OCI-LY1 (cell line): ENCODE data around the gene GULP1.

ENCODE experiments used
- H2AFZ ChIP-seq: fragments of 200-600 bp; sonication (generic), shearing (Covaris generic); 2 replicates; pipeline ENCODE4 v1.6.0; 2014; ENCODE audit warnings: antibody characterized with exemption, mild to moderate bottlenecking, low read length
- H3F3A ChIP-seq: fragments of 200-600 bp; sonication (generic), shearing (Covaris generic); 2 replicates; pipeline ENCODE4 v1.6.0; 2014; ENCODE audit warnings: mild to moderate bottlenecking, antibody characterized with exemption, low read length, moderate library complexity; ENCODE audit not compliant: insufficient read depth
- H3K27ac ChIP-seq: fragments of 200-600 bp; sonication (generic); 2 replicates; pipeline ENCODE4 v1.5.1; 2014; ENCODE audit warnings: low read length, mixed run types, mild to moderate bottlenecking, low read depth; ENCODE audit not compliant: poor library complexity, severe bottlenecking
- H3K27me3 ChIP-seq: fragments of 200-600 bp; sonication (generic); 2 replicates; pipeline ENCODE4 v1.6.0; 2014; ENCODE audit warnings: antibody characterized with exemption, mild to moderate bottlenecking, low read length, moderate library complexity; ENCODE audit not compliant: insufficient read depth
- H3K36me3 ChIP-seq: fragments of 200-600 bp; sonication (generic); 2 replicates; pipeline ENCODE4 v1.6.1; 2014; ENCODE audit warnings: mild to moderate bottlenecking, antibody characterized with exemption, low read length, moderate library complexity, mixed read lengths; ENCODE audit not compliant: insufficient read depth
- H3K4me1 ChIP-seq: fragments of 200-600 bp; sonication (generic); 2 replicates; pipeline ENCODE4 v1.5.1; 2014; ENCODE audit warnings: mild to moderate bottlenecking, low read length, moderate library complexity; ENCODE audit not compliant: insufficient read depth, severe bottlenecking
- H3K4me2 ChIP-seq: fragments of 200-600 bp; sonication (generic), shearing (Covaris generic); 2 replicates; pipeline ENCODE4 v1.6.1; 2014; ENCODE audit warnings: low read length
- H3K4me3 ChIP-seq: fragments of 200-600 bp; sonication (generic); 2 replicates; pipeline ENCODE4 v1.5.1; 2014; ENCODE audit warnings: low read length, low read depth, mild to moderate bottlenecking, mixed read lengths; ENCODE audit not compliant: poor library complexity, severe bottlenecking
- H3K79me2 ChIP-seq: fragments of 200-600 bp; shearing (Covaris generic); 2 replicates; pipeline ENCODE4 v1.6.1; 2016; ENCODE audit warnings: mixed run types, low read length, mixed read lengths; ENCODE audit not compliant: insufficient read depth
- H3K9ac ChIP-seq: fragments of 200-600 bp; sonication (generic), shearing (Covaris generic); 2 replicates; pipeline ENCODE4 v1.6.1; 2014; ENCODE audit warnings: mild to moderate bottlenecking, low read length, mixed read lengths
- H3K9me2 ChIP-seq: fragments of 200-600 bp; sonication (generic), shearing (Covaris generic); 2 replicates; pipeline ENCODE4 v1.6.1; 2014; ENCODE audit warnings: low read depth, mild to moderate bottlenecking, low read length, mixed read lengths
- H3K9me3 ChIP-seq: fragments of 200-600 bp; shearing (Covaris generic); 2 replicates; pipeline ENCODE4 v1.6.1; 2014; ENCODE audit warnings: low read length, mixed read lengths
- H4K20me1 ChIP-seq: fragments of 200-600 bp; sonication (generic), shearing (Covaris generic); 2 replicates; pipeline ENCODE4 v1.6.0; 2016; ENCODE audit warnings: mild to moderate bottlenecking, low read length; ENCODE audit not compliant: insufficient read depth
- EZH2 ChIP-seq: fragments of 200-600 bp; sonication (generic), shearing (Covaris generic); IDR thresholded peaks from 2 replicates; pipeline ENCODE4 v1.8.0; 2017; ENCODE audit warnings: borderline replicate concordance, mixed run types, mild to moderate bottlenecking, antibody characterized with exemption, low read length, moderate library complexity, mixed read lengths
- TF ChIP-seq, protein P1 (sequence below): fragments of 200-600 bp; sonication (generic), shearing (Covaris generic); IDR thresholded peaks from 2 replicates; pipeline ENCODE4 v1.5.1; 2017; ENCODE audit warnings: mild to moderate bottlenecking, antibody characterized with exemption, low read length, moderate library complexity, mixed read lengths

Gene GULP1

DNA sequence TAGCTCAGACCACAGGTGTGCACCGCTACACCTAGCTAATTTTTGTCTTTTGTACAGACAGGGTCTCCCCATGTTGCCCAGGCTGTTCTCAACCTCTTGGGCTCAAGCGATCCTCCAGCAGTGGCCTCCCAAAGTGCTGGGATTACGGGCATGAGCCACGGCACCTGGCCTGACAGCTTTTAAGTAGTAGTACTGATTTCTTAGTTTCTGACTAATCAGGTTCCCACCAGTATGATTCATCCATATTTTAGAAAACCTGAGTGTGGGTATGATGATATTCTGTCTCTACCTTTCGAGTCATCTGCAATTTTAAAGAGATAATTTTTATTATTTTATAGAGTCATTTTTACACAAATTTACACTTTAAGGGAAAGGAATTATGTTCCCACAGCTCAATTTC is 46.4 kb upstream of the GULP1 start:
- no peaks in the 10 kb centered on the region for H3F3A ChIP-seq
- no peak for TF ChIP-seq EZH2
- TF ChIP-seq, protein P1, sequence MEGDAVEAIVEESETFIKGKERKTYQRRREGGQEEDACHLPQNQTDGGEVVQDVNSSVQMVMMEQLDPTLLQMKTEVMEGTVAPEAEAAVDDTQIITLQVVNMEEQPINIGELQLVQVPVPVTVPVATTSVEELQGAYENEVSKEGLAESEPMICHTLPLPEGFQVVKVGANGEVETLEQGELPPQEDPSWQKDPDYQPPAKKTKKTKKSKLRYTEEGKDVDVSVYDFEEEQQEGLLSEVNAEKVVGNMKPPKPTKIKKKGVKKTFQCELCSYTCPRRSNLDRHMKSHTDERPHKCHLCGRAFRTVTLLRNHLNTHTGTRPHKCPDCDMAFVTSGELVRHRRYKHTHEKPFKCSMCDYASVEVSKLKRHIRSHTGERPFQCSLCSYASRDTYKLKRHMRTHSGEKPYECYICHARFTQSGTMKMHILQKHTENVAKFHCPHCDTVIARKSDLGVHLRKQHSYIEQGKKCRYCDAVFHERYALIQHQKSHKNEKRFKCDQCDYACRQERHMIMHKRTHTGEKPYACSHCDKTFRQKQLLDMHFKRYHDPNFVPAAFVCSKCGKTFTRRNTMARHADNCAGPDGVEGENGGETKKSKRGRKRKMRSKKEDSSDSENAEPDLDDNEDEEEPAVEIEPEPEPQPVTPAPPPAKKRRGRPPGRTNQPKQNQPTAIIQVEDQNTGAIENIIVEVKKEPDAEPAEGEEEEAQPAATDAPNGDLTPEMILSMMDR: no peak
- H3K27ac ChIP-seq: no peak overlapping the region
- H3K9ac ChIP-seq: no peak overlapping the region
- H3K4me2 ChIP-seq: no peak overlapping the region
- H2AFZ ChIP-seq: no peak overlapping the region
- H3K36me3 ChIP-seq: no peaks in the 10 kb centered on the region
- H3K27me3 ChIP-seq: no peaks in the 10 kb centered on the region
- no peaks in the 10 kb centered on the region for H3K79me2 ChIP-seq
- peaks cover 8% of the 10 kb centered on the region for H3K4me1 ChIP-seq
- no peak overlapping the region for H3K4me3 ChIP-seq
- H4K20me1 ChIP-seq: no peaks in the 10 kb centered on the region
- H3K9me3 ChIP-seq: no peaks in the 10 kb centered on the region
- no peaks in the 10 kb centered on the region for H3K9me2 ChIP-seq

GRCh38 chr2:188248513-188248912 is 43.2 kb upstream of the GULP1 start:
- H3K4me3 ChIP-seq: no peak overlapping the region
- no peak overlapping the region for H3K9ac ChIP-seq
- no peaks in the 10 kb centered on the region for H3K9me2 ChIP-seq
- no peak overlapping the region for H3K27ac ChIP-seq
- no peak for TF ChIP-seq EZH2
- TF ChIP-seq, protein P1: no peak
- no peaks in the 10 kb centered on the region for H3F3A ChIP-seq
- H3K9me3 ChIP-seq: no peaks in the 10 kb centered on the region
- H3K79me2 ChIP-seq: no peaks in the 10 kb centered on the region
- no peaks in the 10 kb centered on the region for H4K20me1 ChIP-seq
- no peak overlapping the region for H3K4me2 ChIP-seq
- H3K36me3 ChIP-seq: no peaks in the 10 kb centered on the region
- H2AFZ ChIP-seq: no peak overlapping the region
- H3K4me1 ChIP-seq: no peaks in the 10 kb centered on the region
- H3K27me3 ChIP-seq: no peaks in the 10 kb centered on the region

- Histone ChIP-seq H3K9ac (no peak overlapping the region), H3K79me2 (no peaks in the 10 kb centered on the region), H3K36me3 (no peaks in the 10 kb centered on the region), H3K9me3 (no peaks in the 10 kb centered on the region), H3K27ac (no peak overlapping the region), H3K4me3 (no peak overlapping the region), H3K4me1 (no peaks in the 10 kb centered on the region), H3K27me3 (no peaks in the 10 kb centered on the region), H3K9me2 (no peaks in the 10 kb centered on the region), H3K4me2 (no peak overlapping the region), H3F3A (no peaks in the 10 kb centered on the region), H4K20me1 (no peaks in the 10 kb centered on the region), H2AFZ (no peak overlapping the region)
- TF ChIP-seq, protein P1: no peak
- TF ChIP-seq EZH2: no peak
Observed at GRCh38 chr2:188251034-188251433, 40.6 kb upstream of the GULP1 start.
